ENCODE measurements around the gene WDFY3.

The WDFY3 gene

DNA sequence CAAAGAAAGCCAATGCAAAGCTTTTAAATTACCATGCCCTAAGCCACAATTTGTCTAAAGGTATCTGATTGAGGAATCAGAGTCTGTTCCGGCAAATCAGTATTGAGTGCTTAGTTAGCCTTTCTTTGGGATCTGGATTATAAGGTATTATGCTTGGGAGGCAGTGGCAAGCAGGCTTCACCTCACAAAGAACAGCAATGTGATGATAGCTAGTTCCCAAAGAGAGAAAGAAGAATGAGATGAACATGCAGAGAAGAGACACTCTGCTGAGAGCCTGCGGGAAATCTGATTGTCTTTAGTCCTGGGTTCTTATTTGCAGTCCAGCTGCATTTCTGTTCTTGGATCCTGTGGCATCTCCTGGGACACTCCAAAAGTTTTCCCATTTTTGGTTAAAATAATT lies 35.2 kb downstream of the WDFY3 start:
- no peak for ATAC-seq
- TF ChIP-seq RARB (CRISPR knock-in tag; IDR thresholded peaks at IDR 0.05) (no peak), GLIS3 (CRISPR knock-in tag; IDR thresholded peaks at IDR 0.05) (no peak), BACH2 (CRISPR knock-in tag; IDR thresholded peaks at IDR 0.05; ENCODE audit: borderline replicate concordance) (no peak), ISL1 (CRISPR knock-in tag; IDR thresholded peaks at IDR 0.05) (no peak), CSDC2 (CRISPR knock-in tag; IDR thresholded peaks at IDR 0.05) (no peak), PPARA (CRISPR knock-in tag; IDR thresholded peaks at IDR 0.05; ENCODE audit: borderline replicate concordance) (no peak), TCF4 (CRISPR knock-in tag; IDR thresholded peaks at IDR 0.05; ENCODE audit: borderline replicate concordance) (no peak), SNAI2 (CRISPR knock-in tag; IDR thresholded peaks at IDR 0.05) (no peak), ZC3H10 (CRISPR knock-in tag; IDR thresholded peaks at IDR 0.05) (no peak), OSR1 (CRISPR knock-in tag; IDR thresholded peaks at IDR 0.05) (no peak), CREB5 (CRISPR knock-in tag; IDR thresholded peaks at IDR 0.05; ENCODE audit: low read depth) (no peak), ZNF70 (CRISPR knock-in tag; IDR thresholded peaks at IDR 0.05) (no peak), ARNTL (CRISPR knock-in tag; IDR thresholded peaks at IDR 0.05; ENCODE audit: borderline replicate concordance, low read depth) (no peak), ZFP3 (CRISPR knock-in tag; IDR thresholded peaks at IDR 0.05) (no peak), TOX (CRISPR knock-in tag; IDR thresholded peaks at IDR 0.05; ENCODE audit: borderline replicate concordance) (no peak), ZFP30 (CRISPR knock-in tag; IDR thresholded peaks at IDR 0.05) (no peak), ESRRG (CRISPR knock-in tag; IDR thresholded peaks at IDR 0.05) (no peak)
- TF ChIP-seq, protein P1, sequence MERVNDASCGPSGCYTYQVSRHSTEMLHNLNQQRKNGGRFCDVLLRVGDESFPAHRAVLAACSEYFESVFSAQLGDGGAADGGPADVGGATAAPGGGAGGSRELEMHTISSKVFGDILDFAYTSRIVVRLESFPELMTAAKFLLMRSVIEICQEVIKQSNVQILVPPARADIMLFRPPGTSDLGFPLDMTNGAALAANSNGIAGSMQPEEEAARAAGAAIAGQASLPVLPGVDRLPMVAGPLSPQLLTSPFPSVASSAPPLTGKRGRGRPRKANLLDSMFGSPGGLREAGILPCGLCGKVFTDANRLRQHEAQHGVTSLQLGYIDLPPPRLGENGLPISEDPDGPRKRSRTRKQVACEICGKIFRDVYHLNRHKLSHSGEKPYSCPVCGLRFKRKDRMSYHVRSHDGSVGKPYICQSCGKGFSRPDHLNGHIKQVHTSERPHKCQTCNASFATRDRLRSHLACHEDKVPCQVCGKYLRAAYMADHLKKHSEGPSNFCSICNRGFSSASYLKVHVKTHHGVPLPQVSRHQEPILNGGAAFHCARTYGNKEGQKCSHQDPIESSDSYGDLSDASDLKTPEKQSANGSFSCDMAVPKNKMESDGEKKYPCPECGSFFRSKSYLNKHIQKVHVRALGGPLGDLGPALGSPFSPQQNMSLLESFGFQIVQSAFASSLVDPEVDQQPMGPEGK (CRISPR knock-in tag; IDR thresholded peaks at IDR 0.05; ENCODE audit: borderline replicate concordance), result no peak
- TF ChIP-seq, protein P2, sequence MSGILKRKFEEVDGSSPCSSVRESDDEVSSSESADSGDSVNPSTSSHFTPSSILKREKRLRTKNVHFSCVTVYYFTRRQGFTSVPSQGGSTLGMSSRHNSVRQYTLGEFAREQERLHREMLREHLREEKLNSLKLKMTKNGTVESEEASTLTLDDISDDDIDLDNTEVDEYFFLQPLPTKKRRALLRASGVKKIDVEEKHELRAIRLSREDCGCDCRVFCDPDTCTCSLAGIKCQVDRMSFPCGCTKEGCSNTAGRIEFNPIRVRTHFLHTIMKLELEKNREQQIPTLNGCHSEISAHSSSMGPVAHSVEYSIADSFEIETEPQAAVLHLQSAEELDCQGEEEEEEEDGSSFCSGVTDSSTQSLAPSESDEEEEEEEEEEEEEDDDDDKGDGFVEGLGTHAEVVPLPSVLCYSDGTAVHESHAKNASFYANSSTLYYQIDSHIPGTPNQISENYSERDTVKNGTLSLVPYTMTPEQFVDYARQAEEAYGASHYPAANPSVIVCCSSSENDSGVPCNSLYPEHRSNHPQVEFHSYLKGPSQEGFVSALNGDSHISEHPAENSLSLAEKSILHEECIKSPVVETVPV (CRISPR knock-in tag; IDR thresholded peaks at IDR 0.05), result no peak
- TF ChIP-seq, protein P3, sequence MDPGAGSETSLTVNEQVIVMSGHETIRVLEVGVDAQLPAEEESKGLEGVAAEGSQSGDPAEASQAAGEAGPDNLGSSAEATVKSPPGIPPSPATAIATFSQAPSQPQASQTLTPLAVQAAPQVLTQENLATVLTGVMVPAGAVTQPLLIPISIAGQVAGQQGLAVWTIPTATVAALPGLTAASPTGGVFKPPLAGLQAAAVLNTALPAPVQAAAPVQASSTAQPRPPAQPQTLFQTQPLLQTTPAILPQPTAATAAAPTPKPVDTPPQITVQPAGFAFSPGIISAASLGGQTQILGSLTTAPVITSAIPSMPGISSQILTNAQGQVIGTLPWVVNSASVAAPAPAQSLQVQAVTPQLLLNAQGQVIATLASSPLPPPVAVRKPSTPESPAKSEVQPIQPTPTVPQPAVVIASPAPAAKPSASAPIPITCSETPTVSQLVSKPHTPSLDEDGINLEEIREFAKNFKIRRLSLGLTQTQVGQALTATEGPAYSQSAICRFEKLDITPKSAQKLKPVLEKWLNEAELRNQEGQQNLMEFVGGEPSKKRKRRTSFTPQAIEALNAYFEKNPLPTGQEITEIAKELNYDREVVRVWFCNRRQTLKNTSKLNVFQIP (CRISPR knock-in tag; IDR thresholded peaks at IDR 0.05; ENCODE audit: borderline replicate concordance, low read depth), result no peak

DNA sequence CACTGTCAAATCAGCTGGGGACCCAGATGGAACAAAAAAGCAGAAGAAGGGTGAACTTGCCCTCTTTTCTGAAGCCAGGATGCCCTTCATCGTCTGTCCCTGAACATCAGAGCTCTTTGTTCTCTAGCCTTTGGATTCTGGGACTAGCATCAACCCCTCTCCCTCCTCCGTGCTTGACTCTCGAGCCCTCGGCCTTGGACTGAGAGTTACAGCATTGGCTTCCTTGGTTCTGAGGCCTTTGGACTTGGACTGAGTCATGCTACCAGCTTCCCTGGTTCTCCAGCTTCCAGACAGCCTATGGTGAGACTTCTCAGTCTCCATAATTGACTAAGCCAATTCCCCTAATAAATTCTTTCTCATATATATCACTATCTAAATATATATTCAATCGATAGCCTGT lies 38.4 kb downstream of the WDFY3 start:
- ATAC-seq, result no peak
- TF ChIP-seq OSR1 (CRISPR knock-in tag; IDR thresholded peaks at IDR 0.05) (no peak), ZC3H10 (CRISPR knock-in tag; IDR thresholded peaks at IDR 0.05) (no peak), ZNF8 (CRISPR knock-in tag; IDR thresholded peaks at IDR 0.05) (no peak), ZNF70 (CRISPR knock-in tag; IDR thresholded peaks at IDR 0.05) (no peak), GLIS3 (CRISPR knock-in tag; IDR thresholded peaks at IDR 0.05) (no peak), ZFP30 (CRISPR knock-in tag; IDR thresholded peaks at IDR 0.05) (no peak), CREB5 (CRISPR knock-in tag; IDR thresholded peaks at IDR 0.05; ENCODE audit: low read depth) (no peak), TSHZ2 (CRISPR knock-in tag; IDR thresholded peaks at IDR 0.05) (no peak), ISL1 (CRISPR knock-in tag; IDR thresholded peaks at IDR 0.05) (no peak), TOX (CRISPR knock-in tag; IDR thresholded peaks at IDR 0.05; ENCODE audit: borderline replicate concordance) (no peak), PPARA (CRISPR knock-in tag; IDR thresholded peaks at IDR 0.05; ENCODE audit: borderline replicate concordance) (no peak), ZFP3 (CRISPR knock-in tag; IDR thresholded peaks at IDR 0.05) (no peak), ZNF565 (CRISPR knock-in tag; conservative IDR thresholded peaks at IDR 0.05; ENCODE audit: low read depth) (no peak), SNAI2 (CRISPR knock-in tag; IDR thresholded peaks at IDR 0.05) (no peak), TCF4 (CRISPR knock-in tag; IDR thresholded peaks at IDR 0.05; ENCODE audit: borderline replicate concordance) (no peak)
- TF ChIP-seq, protein P3 (CRISPR knock-in tag; IDR thresholded peaks at IDR 0.05; ENCODE audit: borderline replicate concordance, low read depth), result no peak
- TF ChIP-seq, protein P1 (CRISPR knock-in tag; IDR thresholded peaks at IDR 0.05; ENCODE audit: borderline replicate concordance), result no peak
- TF ChIP-seq, protein P2 (CRISPR knock-in tag; IDR thresholded peaks at IDR 0.05), result no peak

All from SK-N-SH treated with all-trans-retinoic acid at 6 μM for 48 hours (cell line).